HEK293 (cell line): Measurements from ENCODE around the gene DNAJC12.

Source experiments
- ATF2 ChIP-seq: fragments of 450-650 bp; formaldehyde crosslinking; IDR thresholded peaks from 2 replicates; pipeline ENCODE4 v1.5.1; 2016; ENCODE audit warnings: missing biosample characterization, missing genetic modification characterization, low read depth
- GFI1B ChIP-seq: fragments of 450-650 bp; formaldehyde crosslinking; IDR thresholded peaks from 2 replicates; pipeline ENCODE4 v1.5.1; 2016; ENCODE audit warnings: missing biosample characterization, missing genetic modification characterization
- GLIS1 ChIP-seq: fragments of 450-650 bp; formaldehyde crosslinking; IDR thresholded peaks from 2 replicates; pipeline ENCODE4 v1.5.1; 2016; ENCODE audit warnings: missing biosample characterization, missing genetic modification characterization
- HOXC10 ChIP-seq: sonication (generic); formaldehyde crosslinking; IDR thresholded peaks from 2 replicates; pipeline ENCODE4 v1.8.1; 2023; ENCODE audit warnings: mild to moderate bottlenecking, missing genetic modification reagents
- HOXD13 ChIP-seq: sonication (generic); formaldehyde crosslinking; IDR thresholded peaks from 2 replicates; pipeline ENCODE4 v1.8.0; 2022; ENCODE audit warnings: missing genetic modification reagents, borderline replicate concordance
- MZF1 ChIP-seq: fragments of 450-650 bp; formaldehyde crosslinking; IDR thresholded peaks from 2 replicates; pipeline ENCODE4 v1.5.1; 2017; ENCODE audit warnings: missing biosample characterization, missing genetic modification characterization, borderline replicate concordance
- OSR2 ChIP-seq: fragments of 450-650 bp; formaldehyde crosslinking; IDR thresholded peaks from 2 replicates; pipeline ENCODE4 v1.5.1; 2016; ENCODE audit warnings: missing biosample characterization, missing genetic modification characterization
- PRDM6 ChIP-seq: fragments of 450-650 bp; formaldehyde crosslinking; IDR thresholded peaks from 2 replicates; pipeline ENCODE4 v1.5.1; 2017; ENCODE audit warnings: missing biosample characterization, missing genetic modification characterization
- SETDB1 ChIP-seq: IDR thresholded peaks from one replicate; pipeline ENCODE4 v1.6.1; 2017; ENCODE audit warnings: mild to moderate bottlenecking, low read length, moderate library complexity, mixed read lengths; ENCODE audit not compliant: insufficient read length
- ZBTB21 ChIP-seq: fragments of 450-650 bp; formaldehyde crosslinking; IDR thresholded peaks from 2 replicates; pipeline ENCODE4 v1.5.1; 2017; ENCODE audit warnings: missing biosample characterization, missing genetic modification characterization
- ZBTB7A ChIP-seq: fragments of 450-650 bp; formaldehyde crosslinking; IDR thresholded peaks from 2 replicates; pipeline ENCODE4 v1.5.1; 2016; ENCODE audit warnings: low read depth, missing biosample characterization, missing genetic modification characterization
- ZEB2 ChIP-seq: fragments of 450-650 bp; formaldehyde crosslinking; IDR thresholded peaks from 2 replicates; pipeline ENCODE4 v1.5.1; 2016; ENCODE audit warnings: missing biosample characterization, missing genetic modification characterization
- ZFP41 ChIP-seq: fragments of 450-650 bp; formaldehyde crosslinking; IDR thresholded peaks from 2 replicates; pipeline ENCODE4 v1.5.1; 2016; ENCODE audit warnings: missing biosample characterization, missing genetic modification characterization, borderline replicate concordance
- ZNF140 ChIP-seq: fragments of 450-650 bp; formaldehyde crosslinking; IDR thresholded peaks from 2 replicates; pipeline ENCODE4 v1.5.1; 2016; ENCODE audit warnings: missing biosample characterization, missing genetic modification characterization
- ZNF155 ChIP-seq: fragments of 450-650 bp; formaldehyde crosslinking; IDR thresholded peaks from 2 replicates; pipeline ENCODE4 v1.5.1; 2016; ENCODE audit warnings: missing biosample characterization, missing genetic modification characterization
- ZNF223 ChIP-seq: fragments of 450-650 bp; formaldehyde crosslinking; IDR thresholded peaks from 2 replicates; pipeline ENCODE4 v1.5.1; 2016; ENCODE audit warnings: missing biosample characterization, missing genetic modification characterization
- ZNF248 ChIP-seq: fragments of 450-650 bp; formaldehyde crosslinking; IDR thresholded peaks from 2 replicates; pipeline ENCODE4 v1.5.1; 2017; ENCODE audit warnings: missing biosample characterization, missing genetic modification characterization
- ZNF350 ChIP-seq: fragments of 450-650 bp; formaldehyde crosslinking; IDR thresholded peaks from 2 replicates; pipeline ENCODE4 v1.5.0; 2017; ENCODE audit warnings: missing biosample characterization, mild to moderate bottlenecking, missing genetic modification characterization
- ZNF514 ChIP-seq: fragments of 450-650 bp; formaldehyde crosslinking; IDR thresholded peaks from 2 replicates; pipeline ENCODE4 v1.5.1; 2016; ENCODE audit warnings: missing biosample characterization, missing genetic modification characterization
- ZNF555 ChIP-seq: fragments of 450-650 bp; formaldehyde crosslinking; conservative IDR thresholded peaks from 2 replicates; pipeline ENCODE4 v1.5.1; 2017; ENCODE audit warnings: missing biosample characterization, mild to moderate bottlenecking, missing genetic modification characterization, inconsistent platforms
- ZNF571 ChIP-seq: fragments of 450-650 bp; formaldehyde crosslinking; IDR thresholded peaks from 2 replicates; pipeline ENCODE4 v1.5.0; 2017; ENCODE audit warnings: missing biosample characterization, missing genetic modification characterization
- ZNF623 ChIP-seq: fragments of 450-650 bp; formaldehyde crosslinking; IDR thresholded peaks from 2 replicates; pipeline ENCODE4 v1.5.1; 2016; ENCODE audit warnings: missing biosample characterization, missing genetic modification characterization
- ZNF629 ChIP-seq: fragments of 450-650 bp; formaldehyde crosslinking; IDR thresholded peaks from 2 replicates; pipeline ENCODE4 v1.5.1; 2017; ENCODE audit warnings: missing biosample characterization, missing genetic modification characterization
- ZXDB ChIP-seq: fragments of 450-650 bp; formaldehyde crosslinking; IDR thresholded peaks from 2 replicates; pipeline ENCODE4 v1.5.1; 2016; ENCODE audit warnings: missing biosample characterization, missing genetic modification characterization
- TF ChIP-seq, protein P1 (sequence below): fragments of 450-650 bp; formaldehyde crosslinking; IDR thresholded peaks from 2 replicates; pipeline ENCODE4 v1.5.1; 2016; ENCODE audit warnings: missing biosample characterization, missing genetic modification characterization
- TF ChIP-seq, protein P2 (sequence below): fragments of 450-650 bp; formaldehyde crosslinking; IDR thresholded peaks from 2 replicates; pipeline ENCODE4 v1.5.1; 2017; ENCODE audit warnings: missing biosample characterization, missing genetic modification characterization
- TF ChIP-seq, protein P3 (sequence below): fragments of 450-650 bp; formaldehyde crosslinking; IDR thresholded peaks from 2 replicates; pipeline ENCODE4 v1.5.1; 2016; ENCODE audit warnings: missing biosample characterization, missing genetic modification characterization
- TF ChIP-seq, protein P4 (sequence below): IDR thresholded peaks from 2 replicates; pipeline ENCODE4 v1.6.1; 2011; ENCODE audit warnings: mild to moderate bottlenecking, low read depth, low read length, borderline replicate concordance

Gene DNAJC12

GRCh38 chr10:67815571-67816059 is 22.4 kb downstream of the DNAJC12 start (continued):
- TF ChIP-seq HOXD13: peak; percentile 16; the same call in 1 of the 2 replicates
- TF ChIP-seq ZNF571: no peak
- no peak for TF ChIP-seq ZNF223
- TF ChIP-seq, protein P1, sequence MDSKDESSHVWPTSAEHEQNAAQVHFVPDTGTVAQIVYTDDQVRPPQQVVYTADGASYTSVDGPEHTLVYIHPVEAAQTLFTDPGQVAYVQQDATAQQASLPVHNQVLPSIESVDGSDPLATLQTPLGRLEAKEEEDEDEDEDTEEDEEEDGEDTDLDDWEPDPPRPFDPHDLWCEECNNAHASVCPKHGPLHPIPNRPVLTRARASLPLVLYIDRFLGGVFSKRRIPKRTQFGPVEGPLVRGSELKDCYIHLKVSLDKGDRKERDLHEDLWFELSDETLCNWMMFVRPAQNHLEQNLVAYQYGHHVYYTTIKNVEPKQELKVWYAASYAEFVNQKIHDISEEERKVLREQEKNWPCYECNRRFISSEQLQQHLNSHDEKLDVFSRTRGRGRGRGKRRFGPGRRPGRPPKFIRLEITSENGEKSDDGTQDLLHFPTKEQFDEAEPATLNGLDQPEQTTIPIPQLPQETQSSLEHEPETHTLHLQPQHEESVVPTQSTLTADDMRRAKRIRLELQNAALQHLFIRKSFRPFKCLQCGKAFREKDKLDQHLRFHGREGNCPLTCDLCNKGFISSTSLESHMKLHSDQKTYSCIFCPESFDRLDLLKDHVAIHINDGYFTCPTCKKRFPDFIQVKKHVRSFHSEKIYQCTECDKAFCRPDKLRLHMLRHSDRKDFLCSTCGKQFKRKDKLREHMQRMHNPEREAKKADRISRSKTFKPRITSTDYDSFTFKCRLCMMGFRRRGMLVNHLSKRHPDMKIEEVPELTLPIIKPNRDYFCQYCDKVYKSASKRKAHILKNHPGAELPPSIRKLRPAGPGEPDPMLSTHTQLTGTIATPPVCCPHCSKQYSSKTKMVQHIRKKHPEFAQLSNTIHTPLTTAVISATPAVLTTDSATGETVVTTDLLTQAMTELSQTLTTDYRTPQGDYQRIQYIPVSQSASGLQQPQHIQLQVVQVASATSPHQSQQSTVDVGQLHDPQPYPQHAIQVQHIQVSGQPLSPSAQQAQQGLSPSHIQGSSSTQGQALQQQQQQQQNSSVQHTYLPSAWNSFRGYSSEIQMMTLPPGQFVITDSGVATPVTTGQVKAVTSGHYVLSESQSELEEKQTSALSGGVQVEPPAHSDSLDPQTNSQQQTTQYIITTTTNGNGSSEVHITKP (tag by site-specific recombination): peak; percentile 22; the same call in 1 of the 2 replicates
- TF ChIP-seq, protein P2, sequence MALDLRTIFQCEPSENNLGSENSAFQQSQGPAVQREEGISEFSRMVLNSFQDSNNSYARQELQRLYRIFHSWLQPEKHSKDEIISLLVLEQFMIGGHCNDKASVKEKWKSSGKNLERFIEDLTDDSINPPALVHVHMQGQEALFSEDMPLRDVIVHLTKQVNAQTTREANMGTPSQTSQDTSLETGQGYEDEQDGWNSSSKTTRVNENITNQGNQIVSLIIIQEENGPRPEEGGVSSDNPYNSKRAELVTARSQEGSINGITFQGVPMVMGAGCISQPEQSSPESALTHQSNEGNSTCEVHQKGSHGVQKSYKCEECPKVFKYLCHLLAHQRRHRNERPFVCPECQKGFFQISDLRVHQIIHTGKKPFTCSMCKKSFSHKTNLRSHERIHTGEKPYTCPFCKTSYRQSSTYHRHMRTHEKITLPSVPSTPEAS (tag by site-specific recombination): no peak
- peak; percentile 45; the same call in 1 of the 2 replicates for TF ChIP-seq OSR2
- no peak for TF ChIP-seq ZNF623 (tag by site-specific recombination)
- no peak for TF ChIP-seq ZNF155 (tag by site-specific recombination)
- TF ChIP-seq, protein P3, sequence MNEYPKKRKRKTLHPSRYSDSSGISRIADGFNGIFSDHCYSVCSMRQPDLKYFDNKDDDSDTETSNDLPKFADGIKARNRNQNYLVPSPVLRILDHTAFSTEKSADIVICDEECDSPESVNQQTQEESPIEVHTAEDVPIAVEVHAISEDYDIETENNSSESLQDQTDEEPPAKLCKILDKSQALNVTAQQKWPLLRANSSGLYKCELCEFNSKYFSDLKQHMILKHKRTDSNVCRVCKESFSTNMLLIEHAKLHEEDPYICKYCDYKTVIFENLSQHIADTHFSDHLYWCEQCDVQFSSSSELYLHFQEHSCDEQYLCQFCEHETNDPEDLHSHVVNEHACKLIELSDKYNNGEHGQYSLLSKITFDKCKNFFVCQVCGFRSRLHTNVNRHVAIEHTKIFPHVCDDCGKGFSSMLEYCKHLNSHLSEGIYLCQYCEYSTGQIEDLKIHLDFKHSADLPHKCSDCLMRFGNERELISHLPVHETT (tag by site-specific recombination): 0 out of 2 replicates have a peak, but pooled peaks have one; percentile 18
- TF ChIP-seq MZF1: no peak
- TF ChIP-seq ZNF248: no peak
- no peak for TF ChIP-seq ZBTB21
- TF ChIP-seq ZXDB (tag by site-specific recombination): no peak; the same call in 1 of the 2 replicates
- TF ChIP-seq ATF2 (tag by site-specific recombination): peak; percentile 80
- TF ChIP-seq ZFP41: no peak
- TF ChIP-seq GLIS1: no peak; the same call in 1 of the 2 replicates
- TF ChIP-seq GFI1B: no peak
- no peak for TF ChIP-seq ZNF555 (tag by site-specific recombination)
- peak; percentile 63 for TF ChIP-seq ZNF629 (tag by site-specific recombination)
- TF ChIP-seq ZEB2 (tag by site-specific recombination): peak; percentile 57
- TF ChIP-seq PRDM6 (tag by site-specific recombination): peak; percentile 92
- TF ChIP-seq ZNF140 (tag by site-specific recombination): no peak
- no peak for TF ChIP-seq ZNF514 (tag by site-specific recombination)
- TF ChIP-seq SETDB1: no peak
- no peak for TF ChIP-seq ZBTB7A (tag by site-specific recombination)
- TF ChIP-seq HOXC10: no peak
- TF ChIP-seq, protein P4, sequence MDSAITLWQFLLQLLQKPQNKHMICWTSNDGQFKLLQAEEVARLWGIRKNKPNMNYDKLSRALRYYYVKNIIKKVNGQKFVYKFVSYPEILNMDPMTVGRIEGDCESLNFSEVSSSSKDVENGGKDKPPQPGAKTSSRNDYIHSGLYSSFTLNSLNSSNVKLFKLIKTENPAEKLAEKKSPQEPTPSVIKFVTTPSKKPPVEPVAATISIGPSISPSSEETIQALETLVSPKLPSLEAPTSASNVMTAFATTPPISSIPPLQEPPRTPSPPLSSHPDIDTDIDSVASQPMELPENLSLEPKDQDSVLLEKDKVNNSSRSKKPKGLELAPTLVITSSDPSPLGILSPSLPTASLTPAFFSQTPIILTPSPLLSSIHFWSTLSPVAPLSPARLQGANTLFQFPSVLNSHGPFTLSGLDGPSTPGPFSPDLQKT: no peak
- no peak for TF ChIP-seq ZNF350 (tag by site-specific recombination)
